ENCODE measurements around the gene ATE1. TPM values are rescaled to one million over a fixed set of nuclear protein-coding genes. Genes with fewer than 3 reads are reported as not detected.

ATE1 gene
- total and polyA plus RNA-seq, 2 donors (not counting 3 experiments of a cell fraction or from before 2014, with no cell fraction given) = 8.7 to 27.1 TPM

GRCh38 chr10:121921238-121921931 lies 6.4 kb downstream of the ATE1 start:
- no TSS peak for BruUV-seq (replicated peaks)
- dilution Hi-C loops (cut with MboI; ENCODE audit: extremely low pct_ligation_motif_present, low sequenced_read_pairs) (no loop called here), intact Hi-C loops (cut with micrococcal nuclease) (no loop called here)
- Histone ChIP-seq H3K9ac (replicated peaks; ENCODE audit: extremely low read depth, insufficient read depth, low read length) (no peak overlapping the region), H3K27me3 (ENCODE audit: control insufficient read depth in 2 of 2, insufficient read depth in 2 of 2, low read length in 2 of 2) (no peaks in the 10 kb centered on the region), H3K4me1 (ENCODE audit: control insufficient read depth, extremely low read depth, insufficient read depth, low read length) (peaks cover 3% of the 10 kb centered on the region), H2AFZ (ENCODE audit: low read depth, low read length) (no peak overlapping the region), H3K9me3 (replicated peaks; ENCODE audit: control insufficient read depth, insufficient read depth, low read length) (no peaks in the 10 kb centered on the region), H3K36me3 (ENCODE audit: control insufficient read depth in 2 of 2, extremely low read depth in 1 of 2, insufficient read depth in 2 of 2, low read length in 2 of 2) (peaks cover 4 to 11% of the 10 kb centered on the region in 2 experiments), H3K4me3 (replicated peaks in 1 of 3; ENCODE audit: insufficient read depth in 1 of 3, low read depth in 1 of 3, low read length in 3 of 3) (no peak overlapping the region), H3K27ac (ENCODE audit: insufficient read depth, low read depth, low read length) (no peak overlapping the region), H3K9me1 (replicated peaks; ENCODE audit: control insufficient read depth, extremely low read depth, insufficient read depth, low read length) (no peaks in the 10 kb centered on the region), H4K20me1 (replicated peaks; ENCODE audit: control insufficient read depth, extremely low read depth, insufficient read depth, low read length) (no peaks in the 10 kb centered on the region), H3K4me2 (ENCODE audit: insufficient read depth, low read length) (no peak overlapping the region), H3K79me2 (ENCODE audit: control insufficient read depth, insufficient read depth, low read length) (peaks cover 15% of the 10 kb centered on the region)
- DNase-seq (ENCODE audit: low read depth, low spot score) = no peak
- no peak for FAIRE-seq
- ChIA-PET CTCF (interaction anchor here (1.1 kb wide), 2 partner anchors 20 to 130 kb away, joined by 3 to 5 read pairs; no protein-coding TSS in a partner anchor), POLR2A (no interaction called here)
- TF ChIP-seq GATA2 (IDR thresholded peaks at IDR 0.05; ENCODE audit: insufficient read depth, insufficient read length, low read depth, low read length) = no peak
- no peak for TF ChIP-seq EZH2 (IDR thresholded peaks at IDR 0.05; ENCODE audit: borderline replicate concordance, low read depth, low read length, severe bottlenecking)
- no peak for TF ChIP-seq FOS (IDR thresholded peaks at IDR 0.05; ENCODE audit: borderline replicate concordance, insufficient read depth, low read length)
- TF ChIP-seq JUN (IDR thresholded peaks at IDR 0.05; ENCODE audit: borderline replicate concordance, insufficient read depth, insufficient read length, low read depth) = no peak

- no TSS peak for BruUV-seq (replicated peaks)
- Histone ChIP-seq H3K4me3 (replicated peaks in 1 of 3; ENCODE audit: insufficient read depth in 1 of 3, low read depth in 1 of 3, low read length in 3 of 3) (no peak overlapping the region), H3K9ac (replicated peaks; ENCODE audit: extremely low read depth, insufficient read depth, low read length) (no peak overlapping the region), H3K4me2 (ENCODE audit: insufficient read depth, low read length) (no peak overlapping the region), H3K36me3 (ENCODE audit: control insufficient read depth in 2 of 2, extremely low read depth in 1 of 2, insufficient read depth in 2 of 2, low read length in 2 of 2) (peaks cover 4 to 11% of the 10 kb centered on the region in 2 experiments), H3K9me3 (replicated peaks; ENCODE audit: control insufficient read depth, insufficient read depth, low read length) (no peaks in the 10 kb centered on the region), H3K9me1 (replicated peaks; ENCODE audit: control insufficient read depth, extremely low read depth, insufficient read depth, low read length) (no peaks in the 10 kb centered on the region), H3K4me1 (ENCODE audit: control insufficient read depth, extremely low read depth, insufficient read depth, low read length) (no peaks in the 10 kb centered on the region), H3K79me2 (ENCODE audit: control insufficient read depth, insufficient read depth, low read length) (peaks cover 1% of the 10 kb centered on the region), H3K27me3 (ENCODE audit: control insufficient read depth in 2 of 2, insufficient read depth in 2 of 2, low read length in 2 of 2) (no peaks in the 10 kb centered on the region), H4K20me1 (replicated peaks; ENCODE audit: control insufficient read depth, extremely low read depth, insufficient read depth, low read length) (no peaks in the 10 kb centered on the region), H2AFZ (ENCODE audit: low read depth, low read length) (no peak overlapping the region), H3K27ac (ENCODE audit: insufficient read depth, low read depth, low read length) (no peak overlapping the region)
- ChIA-PET POLR2A (no interaction called here), CTCF (interaction anchor here (1.2 to 2.3 kb wide), 2 partner anchors 19 to 971 kb away, joined by 3 to 6 read pairs; no protein-coding TSS in a partner anchor)
- intact Hi-C loops (cut with micrococcal nuclease) = no loop called here
- TF ChIP-seq POLR2AphosphoS5 (IDR thresholded peaks at IDR 0.05; ENCODE audit: insufficient read depth, low read depth, low read length) (no peak), MAX (IDR thresholded peaks at IDR 0.05; ENCODE audit: insufficient read depth, insufficient read length) (no peak), FOS (IDR thresholded peaks at IDR 0.05; ENCODE audit: borderline replicate concordance, insufficient read depth, low read length) (no peak), GATA2 (IDR thresholded peaks at IDR 0.05; ENCODE audit: insufficient read depth, insufficient read length, low read depth, low read length) (no peak), POLR2A (IDR thresholded peaks at IDR 0.05; ENCODE audit: low read depth, low read length) (no peak), JUN (IDR thresholded peaks at IDR 0.05; ENCODE audit: borderline replicate concordance, insufficient read depth, insufficient read length, low read depth) (no peak), CTCF (IDR thresholded peaks at IDR 0.05; ENCODE audit: extremely low read depth in 1 of 2, insufficient read depth in 1 of 2, low read depth in 1 of 2, low read length in 2 of 2) (no peak), EZH2 (IDR thresholded peaks at IDR 0.05; ENCODE audit: borderline replicate concordance, low read depth, low read length, severe bottlenecking) (no peak), MYC (IDR thresholded peaks at IDR 0.05; ENCODE audit: low read depth, low read length) (no peak)
- FAIRE-seq (no peak), DNase-seq (ENCODE audit: low read depth, low spot score) (no peak)
- dilution Hi-C loops (cut with MboI; ENCODE audit: extremely low pct_ligation_motif_present, low sequenced_read_pairs) = no loop called here
These were observed 8.2 kb downstream of the ATE1 start for GRCh38 chr10:121919666-121920065.
